OCI-LY3 (cell line): ENCODE results near the gene SLFN11.
"Not testable (repeated sequence)": the region's sequence is repeated elsewhere in the genome, so short reads cannot be mapped to it uniquely, and the experiment has no call there.

Experiments
- H2AFZ ChIP-seq: fragments of 200-600, 300-600 bp; shearing (Covaris generic); 2 replicates; pipeline ENCODE4 v1.6.0; 2014; ENCODE audit warnings: antibody characterized with exemption, low read depth, low read length
- H3K27ac ChIP-seq: fragments of 200-600, 300-600 bp; sonication (generic); 2 replicates; pipeline ENCODE4 v1.5.1; 2014; ENCODE audit warnings: mild to moderate bottlenecking, low read length, moderate library complexity, mixed read lengths
- H3K27me3 ChIP-seq: fragments of 200-600, 300-600 bp; sonication (generic); 2 replicates; pipeline ENCODE4 v1.6.1; 2014; ENCODE audit warnings: low read depth, low read length, mixed read lengths
- H3K36me3 ChIP-seq: fragments of 200-600, 300-600 bp; sonication (generic); replicated peaks from 2 replicates; pipeline ENCODE3; 2014; ENCODE audit warnings: low read depth, low read length, mixed read lengths
- H3K4me1 ChIP-seq: fragments of 300-600, 200-600 bp; sonication (generic); 2 replicates; pipeline ENCODE4 v1.6.1; 2014; ENCODE audit warnings: low read length, mixed read lengths
- H3K4me2 ChIP-seq: fragments of 200-600, 300-600 bp; sonication (generic); 2 replicates; pipeline ENCODE4 v1.6.1; 2014; ENCODE audit warnings: low read length, mixed read lengths
- H3K4me3 ChIP-seq: fragments of 300-600, 200-600 bp; sonication (generic); 2 replicates; pipeline ENCODE4 v1.5.1; 2014; ENCODE audit warnings: antibody characterized with exemption, mild to moderate bottlenecking, low read length, moderate library complexity
- H3K79me2 ChIP-seq: fragments of 300-600, 200-600 bp; shearing (Covaris generic); 2 replicates; pipeline ENCODE4 v1.6.1; 2014; ENCODE audit warnings: mild to moderate bottlenecking, low read length, mixed read lengths
- H3K9ac ChIP-seq: fragments of 300-600, 200-600 bp; shearing (Covaris generic); 2 replicates; pipeline ENCODE4 v1.6.0; 2014; ENCODE audit warnings: mild to moderate bottlenecking, low read length, moderate library complexity
- H3K9me3 ChIP-seq: fragments of 200-600, 300-600 bp; shearing (Covaris generic); 2 replicates; pipeline ENCODE4 v1.6.1; 2014; ENCODE audit warnings: low read length, mixed read lengths; ENCODE audit not compliant: insufficient read depth
- H4K20me1 ChIP-seq: fragments of 200-600, 300-600 bp; sonication (generic); 2 replicates; pipeline ENCODE4 v1.6.1; 2016; ENCODE audit warnings: low read length, mixed read lengths; ENCODE audit not compliant: insufficient read depth
- CTCF ChIP-seq: fragments of 200-600, 300-600 bp; sonication (generic); IDR thresholded peaks from 2 replicates; pipeline ENCODE4 v1.5.1; 2014; ENCODE audit warnings: antibody characterized with exemption, low read length, low read depth
- EZH2phosphoT487 ChIP-seq: fragments of 200-600 bp; shearing (Covaris generic); IDR thresholded peaks from 2 replicates; pipeline ENCODE4 v1.6.1; 2018; ENCODE audit warnings: antibody characterized with exemption, mixed run types, low read depth

SLFN11 gene, protein sequence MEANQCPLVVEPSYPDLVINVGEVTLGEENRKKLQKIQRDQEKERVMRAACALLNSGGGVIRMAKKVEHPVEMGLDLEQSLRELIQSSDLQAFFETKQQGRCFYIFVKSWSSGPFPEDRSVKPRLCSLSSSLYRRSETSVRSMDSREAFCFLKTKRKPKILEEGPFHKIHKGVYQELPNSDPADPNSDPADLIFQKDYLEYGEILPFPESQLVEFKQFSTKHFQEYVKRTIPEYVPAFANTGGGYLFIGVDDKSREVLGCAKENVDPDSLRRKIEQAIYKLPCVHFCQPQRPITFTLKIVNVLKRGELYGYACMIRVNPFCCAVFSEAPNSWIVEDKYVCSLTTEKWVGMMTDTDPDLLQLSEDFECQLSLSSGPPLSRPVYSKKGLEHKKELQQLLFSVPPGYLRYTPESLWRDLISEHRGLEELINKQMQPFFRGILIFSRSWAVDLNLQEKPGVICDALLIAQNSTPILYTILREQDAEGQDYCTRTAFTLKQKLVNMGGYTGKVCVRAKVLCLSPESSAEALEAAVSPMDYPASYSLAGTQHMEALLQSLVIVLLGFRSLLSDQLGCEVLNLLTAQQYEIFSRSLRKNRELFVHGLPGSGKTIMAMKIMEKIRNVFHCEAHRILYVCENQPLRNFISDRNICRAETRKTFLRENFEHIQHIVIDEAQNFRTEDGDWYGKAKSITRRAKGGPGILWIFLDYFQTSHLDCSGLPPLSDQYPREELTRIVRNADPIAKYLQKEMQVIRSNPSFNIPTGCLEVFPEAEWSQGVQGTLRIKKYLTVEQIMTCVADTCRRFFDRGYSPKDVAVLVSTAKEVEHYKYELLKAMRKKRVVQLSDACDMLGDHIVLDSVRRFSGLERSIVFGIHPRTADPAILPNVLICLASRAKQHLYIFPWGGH

DNA sequence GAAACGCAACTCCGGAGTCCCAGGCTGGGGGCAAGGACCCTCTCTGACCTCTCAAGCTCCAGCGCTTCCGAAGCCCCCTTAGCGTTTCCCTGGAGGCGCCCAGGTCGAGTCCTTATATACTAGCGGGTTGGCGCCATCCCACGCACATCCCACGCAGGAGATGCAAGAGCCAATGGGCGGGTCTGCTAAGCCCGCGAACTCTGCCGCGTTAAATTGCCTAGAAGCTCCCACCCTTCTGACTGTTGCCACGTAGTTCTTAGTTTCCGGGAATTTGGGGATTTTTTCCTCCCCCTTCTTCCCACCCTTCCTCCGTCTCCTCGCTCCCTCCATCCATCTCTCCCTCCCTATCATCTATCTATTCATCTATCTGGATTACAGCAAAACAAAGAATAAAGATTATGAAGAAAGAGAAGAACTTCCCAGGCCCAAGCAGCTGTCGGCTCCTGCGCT lies at the start of gene SLFN11:
Gene SLFN11 (minus strand): TSS at position 88 of the 450 bp plus-strand sequence. CDS start 9,814 bp downstream, outside the sequence.
- Histone ChIP-seq H3K4me3 (peak within 1 kb of the TSS; percentile 89), H3K9ac (peak within 1 kb of the TSS; percentile 97), H3K4me2 (peak within 1 kb of the TSS; percentile 87), H3K4me1 (peaks cover 38% of the 10 kb centered on the region), H3K79me2 (peaks cover 52% of the 10 kb centered on the region), H2AFZ (peak within 1 kb of the TSS; percentile 72), H3K27ac (peak within 1 kb of the TSS; percentile 84), H3K36me3 (peaks cover 28% of the 10 kb centered on the region), H4K20me1 (peaks cover 33% of the 10 kb centered on the region), H3K27me3 (no peaks in the 10 kb centered on the region), H3K9me3 (0 out of 2 replicates have a peak, but pooled peaks cover 5% of the 10 kb centered on the region)
- TF ChIP-seq CTCF (no peak), EZH2phosphoT487 (no peak)

DNA sequence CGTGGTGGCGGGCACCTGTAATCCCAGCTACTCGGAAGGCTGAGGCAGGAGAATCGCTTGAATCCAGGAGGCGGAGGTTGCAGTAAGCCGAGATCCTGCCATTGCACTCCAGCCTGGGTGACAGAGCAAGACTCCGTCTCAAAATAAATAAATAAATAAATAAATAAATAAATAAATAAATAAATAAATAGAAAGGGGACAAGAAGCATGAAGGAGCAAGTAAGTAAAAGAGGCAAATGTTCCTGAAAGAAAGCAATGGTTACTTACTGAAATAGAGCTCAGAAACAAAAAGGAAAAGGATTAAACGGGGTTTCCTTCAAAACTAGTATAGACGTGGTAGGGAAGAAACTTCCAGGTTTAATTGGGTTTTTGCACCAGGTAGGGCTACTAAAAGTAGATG lies 47.6 kb upstream of the SLFN11 start:
- not testable (repeated sequence) for H3K79me2 ChIP-seq, H3K9ac ChIP-seq, H3K27ac ChIP-seq, H3K9me3 ChIP-seq, H3K4me2 ChIP-seq, H2AFZ ChIP-seq, H4K20me1 ChIP-seq, H3K4me3 ChIP-seq, H3K27me3 ChIP-seq, H3K36me3 ChIP-seq
- H3K4me1 ChIP-seq, result peaks cover 13% of the 10 kb centered on the region

DNA sequence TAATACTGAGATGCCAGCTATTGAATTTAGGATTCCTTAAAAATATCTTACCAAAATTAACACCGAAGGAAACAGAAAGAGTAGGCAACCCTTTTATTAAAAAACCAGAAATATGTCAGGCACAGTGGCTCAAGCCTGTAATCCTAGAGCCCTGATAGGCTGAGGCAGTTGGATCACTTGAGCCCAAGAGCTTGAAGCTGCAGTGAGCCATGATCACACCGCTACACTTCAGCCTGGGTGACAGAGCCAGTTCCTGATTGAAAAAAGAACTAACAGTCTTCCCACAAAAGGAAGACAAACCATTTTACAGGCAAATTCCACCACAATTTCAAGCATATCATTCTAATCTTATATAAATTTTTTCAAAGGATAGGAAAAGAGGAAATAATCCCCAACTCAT lies 43.2 kb upstream of the SLFN11 start:
- Histone ChIP-seq H2AFZ (no peak overlapping the region; the same call in 1 of the 2 replicates), H3K79me2 (no peaks in the 10 kb centered on the region), H3K27ac (peak overlapping the region; percentile 20), H3K4me3 (peak overlapping the region; percentile 30), H3K4me2 (peak overlapping the region; percentile 66), H4K20me1 (no peaks in the 10 kb centered on the region), H3K9ac (no peak overlapping the region), H3K4me1 (peaks cover 23% of the 10 kb centered on the region), H3K9me3 (no peaks in the 10 kb centered on the region), H3K36me3 (no peaks in the 10 kb centered on the region), H3K27me3 (no peaks in the 10 kb centered on the region)
- TF ChIP-seq CTCF (no peak), EZH2phosphoT487 (no peak)

- not testable (repeated sequence) for H3K9me3 ChIP-seq, H4K20me1 ChIP-seq, H3K4me2 ChIP-seq, H3K4me3 ChIP-seq, H3K79me2 ChIP-seq, H3K27ac ChIP-seq, H2AFZ ChIP-seq, H3K27me3 ChIP-seq, H3K9ac ChIP-seq, H3K36me3 ChIP-seq
- H3K4me1 ChIP-seq, result peaks cover 23% of the 10 kb centered on the region
Observed at GRCh38 chr17:35414707-35415106, 41.3 kb upstream of the SLFN11 start.
